Effector CD4-positive, alpha-beta T cell (primary cell): ENCODE measurements around the gene SAMD14.

Source experiments
- DNase-seq: peaks from one replicate; pipeline ENCODE4 v3.0.0-alpha.2; 2020

The SAMD14 gene

DNA sequence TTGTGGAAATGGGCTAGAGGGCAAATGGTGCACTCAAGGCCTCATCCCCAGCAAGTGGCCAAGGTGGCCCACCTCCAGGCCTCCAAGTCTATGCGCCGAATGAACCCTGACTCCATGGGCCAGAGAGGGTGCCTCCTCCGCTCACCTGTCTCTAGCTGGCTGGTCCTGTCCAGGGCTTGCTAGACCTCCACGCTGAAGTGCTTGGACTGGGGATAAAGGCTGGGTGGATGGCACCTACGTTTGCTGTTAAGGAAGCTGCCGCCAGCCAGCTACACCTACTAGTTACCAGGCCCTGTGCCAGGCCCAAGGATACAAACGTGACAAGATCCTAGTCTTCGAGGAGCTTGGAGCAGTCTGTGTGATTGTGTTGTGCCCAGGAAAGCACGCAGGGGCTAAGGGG lies 35.1 kb upstream of the SAMD14 start:
- no peak for DNase-seq

DNA sequence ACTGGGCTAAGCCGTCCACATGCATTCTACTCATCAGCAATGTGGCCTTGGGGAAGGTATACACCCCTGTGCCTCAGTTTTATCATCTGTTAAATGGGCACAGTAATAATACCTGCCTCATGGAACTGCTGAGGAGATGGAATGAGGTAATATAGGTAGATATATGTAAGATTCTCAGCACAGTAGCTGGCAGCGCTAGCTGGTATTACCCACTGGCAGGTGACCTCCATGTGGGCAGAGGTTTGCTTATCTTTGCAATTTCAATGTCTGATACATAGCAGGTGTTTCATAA lies 34.7 kb upstream of the SAMD14 start:
- DNase-seq = no peak

DNA sequence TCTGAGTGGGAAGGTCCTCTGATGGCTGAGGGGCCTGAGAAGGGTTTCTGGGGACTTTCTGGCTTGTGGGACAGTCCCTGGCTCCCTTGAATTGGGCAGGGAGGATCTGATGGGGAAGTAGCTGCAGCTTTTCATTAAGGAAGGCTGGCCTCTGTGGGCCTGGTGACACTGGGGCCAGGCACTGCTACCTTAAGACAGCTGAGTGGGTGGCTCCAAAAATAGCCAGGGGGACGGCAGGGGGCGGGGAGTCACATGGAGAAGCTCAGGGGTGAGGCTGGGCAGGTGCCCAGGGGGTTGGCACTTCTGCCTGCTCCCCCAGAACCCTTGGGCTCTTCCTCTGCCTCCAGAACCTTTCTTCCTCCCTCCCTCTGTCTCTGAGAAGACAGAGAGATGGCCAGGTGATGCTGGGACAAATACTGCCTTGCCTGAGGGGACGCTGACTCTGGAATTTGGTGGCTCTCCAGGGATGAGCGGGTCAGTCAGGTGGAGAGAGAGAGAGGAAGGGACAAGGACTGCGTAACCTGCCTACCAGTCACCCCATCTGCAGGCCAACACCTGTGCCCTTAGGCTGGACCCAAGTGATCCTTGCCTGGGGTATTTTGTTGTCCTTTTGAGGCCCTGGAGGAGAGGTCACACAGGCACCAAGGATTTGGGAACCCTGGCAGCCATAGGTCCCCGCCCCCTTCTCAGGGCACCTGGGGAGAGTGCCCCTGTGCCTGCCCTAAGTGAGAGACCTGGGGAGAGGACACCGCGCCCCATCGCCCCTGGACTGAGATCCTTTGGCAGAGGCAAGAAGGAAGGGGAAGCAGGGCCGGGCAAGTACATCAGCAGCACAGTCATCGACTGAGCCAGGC lies 34.1 kb upstream of the SAMD14 start:
- no peak for DNase-seq

DNA sequence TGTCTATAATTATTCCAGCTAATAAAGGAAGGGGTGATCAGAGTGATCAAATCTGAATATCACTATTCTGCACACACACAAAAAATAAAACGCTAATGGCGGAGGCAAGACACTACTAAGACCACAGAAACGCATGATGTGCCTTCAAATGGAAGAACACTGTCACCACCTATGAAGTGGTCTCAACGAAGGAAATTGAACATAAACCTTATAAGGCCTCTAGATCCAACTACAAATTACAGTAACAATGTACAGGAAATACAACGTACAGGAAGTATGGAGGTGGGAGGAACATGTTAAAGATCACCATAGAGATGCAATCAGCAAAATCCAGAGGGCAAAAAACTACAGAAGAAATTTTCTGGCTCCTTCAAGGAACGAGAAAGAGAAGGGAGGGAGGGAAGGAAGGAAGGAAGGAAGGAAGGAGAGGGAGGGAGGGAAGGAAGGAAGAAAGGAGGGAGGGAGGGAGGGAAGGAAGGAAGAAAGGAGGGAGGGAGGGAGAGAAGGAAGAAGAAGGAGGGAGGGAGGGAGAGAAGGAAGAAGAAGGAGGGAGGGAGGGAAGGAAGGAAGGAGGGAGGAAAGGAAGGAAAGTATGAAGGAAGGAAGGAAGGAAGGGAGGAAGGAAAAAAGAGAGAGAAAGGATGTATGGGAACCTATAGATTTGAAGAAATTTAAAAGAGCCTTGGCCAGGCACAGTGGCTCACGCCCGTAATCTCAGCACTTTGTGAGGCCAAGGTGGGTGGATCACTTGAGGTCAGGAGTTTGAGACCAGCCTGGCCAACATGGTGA lies 32.7 kb upstream of the SAMD14 start:
- DNase-seq = no peak

DNA sequence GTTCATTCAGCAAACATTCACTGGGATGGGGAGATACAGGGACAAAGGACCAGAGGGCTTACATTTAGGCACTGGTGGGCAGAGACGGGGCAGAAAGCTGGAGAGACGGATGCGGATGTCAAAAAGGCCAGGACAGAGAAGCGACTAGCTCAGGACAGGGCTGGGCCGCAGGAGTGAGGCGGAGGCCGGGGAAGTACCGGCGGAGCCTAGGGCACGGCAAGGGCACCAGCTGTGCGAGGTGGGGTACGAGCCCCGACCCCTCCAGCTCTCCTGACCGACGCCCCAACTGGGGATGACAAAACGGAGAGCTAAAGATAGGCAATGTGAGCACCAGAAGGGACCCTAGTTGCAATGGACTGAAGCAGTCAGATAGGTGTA lies 31.9 kb upstream of the SAMD14 start:
- DNase-seq = no peak

DNA sequence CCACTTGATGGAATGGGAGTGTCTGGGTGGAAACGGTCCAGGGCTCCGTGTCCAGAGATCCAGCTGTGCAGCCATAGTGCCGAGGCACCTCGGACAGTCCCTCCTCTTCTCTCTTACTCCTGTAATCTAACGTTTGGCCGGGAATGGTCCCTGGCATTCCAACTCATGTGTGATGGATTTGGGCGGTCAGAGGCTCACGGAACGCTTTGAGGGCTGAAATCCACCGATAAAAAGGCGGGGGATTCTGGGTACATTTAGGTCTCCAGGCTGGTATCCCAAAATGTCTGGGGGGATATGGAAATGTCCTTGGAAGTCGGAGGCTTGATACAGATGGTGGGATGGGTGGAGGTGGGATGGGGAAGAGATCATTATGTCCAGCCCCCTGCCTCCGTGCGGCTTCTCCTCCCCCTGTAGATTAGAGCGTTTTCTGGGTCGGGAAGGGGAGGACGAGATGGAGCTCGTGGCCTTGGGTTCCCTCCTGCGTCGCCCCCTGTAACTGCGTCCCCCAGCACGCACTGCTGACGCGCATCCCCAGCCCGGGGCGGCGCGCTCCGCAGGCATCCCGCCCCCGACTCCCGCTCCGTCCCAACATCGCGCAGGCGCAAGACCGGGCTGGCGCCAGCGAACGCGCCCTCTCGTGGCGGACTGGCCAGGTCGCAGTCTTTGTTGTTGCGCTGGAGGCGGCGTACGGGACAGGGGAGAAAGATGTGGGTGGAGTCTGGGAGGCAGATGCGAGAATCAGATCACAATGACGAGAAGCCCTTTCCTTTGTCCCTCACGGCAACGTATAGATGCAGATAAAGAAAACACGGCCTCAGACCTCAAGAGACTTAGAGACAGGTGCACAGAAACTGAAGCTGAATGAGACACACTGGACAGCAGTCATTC lies 31.3 kb upstream of the SAMD14 start:
- DNase-seq = peak; percentile 93

DNA sequence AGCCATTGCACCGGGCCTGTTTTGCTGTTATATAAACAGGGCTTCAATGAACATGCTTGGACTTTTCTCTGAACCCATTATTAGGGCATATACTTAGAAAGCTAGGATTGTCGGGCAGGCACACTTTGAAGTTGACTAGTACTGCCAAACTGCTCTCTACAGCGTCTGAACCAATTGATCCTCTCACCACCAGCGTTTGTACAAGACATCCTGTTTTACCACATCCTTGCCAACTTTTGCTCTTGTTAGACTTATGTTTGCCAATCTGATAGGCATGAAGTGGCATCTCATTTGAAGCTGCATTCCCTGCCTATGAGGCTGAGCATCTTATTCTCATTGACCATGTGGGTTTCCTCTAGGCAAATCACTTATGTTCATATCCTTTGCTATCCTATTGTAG lies 27.9 kb upstream of the SAMD14 start:
- DNase-seq = no peak

DNA sequence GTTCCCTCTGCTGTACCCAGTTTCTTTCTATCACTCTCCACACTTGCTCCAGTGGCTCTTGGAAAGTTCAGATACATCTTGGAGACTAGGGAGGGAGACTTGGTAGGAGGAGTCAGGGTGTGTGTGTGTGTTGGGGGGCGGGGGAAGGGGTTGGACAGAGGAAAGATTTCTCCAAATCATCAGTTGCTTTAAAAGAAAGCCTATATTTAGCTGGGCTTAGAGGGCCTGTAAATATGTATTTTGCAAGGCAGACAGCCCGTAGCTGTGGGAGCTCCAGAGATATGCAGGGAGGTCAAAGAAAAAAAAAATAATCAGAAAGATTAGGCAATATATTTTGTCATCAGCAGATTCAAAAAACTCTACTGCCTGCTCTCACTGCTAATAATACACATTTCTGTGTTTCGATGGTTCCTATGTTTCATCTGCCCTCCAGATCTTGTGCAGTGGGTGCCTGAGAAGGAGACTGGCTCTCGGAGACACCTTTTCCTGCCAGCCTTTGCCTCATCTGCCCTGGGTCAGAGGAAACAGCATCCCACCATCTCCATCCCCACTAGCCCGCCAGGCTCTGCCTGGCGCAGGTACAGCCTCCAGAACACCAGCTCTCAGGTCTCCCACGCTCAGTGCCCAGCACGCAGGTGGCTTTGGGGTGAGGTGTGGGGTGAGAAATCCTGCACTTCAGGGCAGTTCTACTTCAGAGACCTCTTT lies 25.3 kb upstream of the SAMD14 start:
- DNase-seq = no peak

DNA sequence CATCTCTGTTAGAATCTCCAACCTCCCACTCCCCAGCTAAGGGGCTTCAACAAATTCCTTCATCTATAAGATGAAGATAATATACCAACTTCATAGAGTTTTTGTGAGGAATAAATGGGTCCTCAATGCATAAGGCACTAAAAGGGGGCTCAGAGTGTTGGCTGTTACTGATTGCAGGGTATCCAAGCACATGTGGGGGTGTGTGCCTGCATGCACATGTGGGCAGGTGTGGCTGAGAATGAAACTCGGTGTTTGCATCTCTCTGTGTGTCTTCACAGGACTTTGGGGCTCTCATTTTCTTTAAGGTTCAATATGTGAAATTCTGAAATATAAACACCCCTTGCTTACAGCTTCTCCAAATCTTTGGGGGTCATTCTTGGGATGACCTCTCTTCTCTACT lies 24.6 kb upstream of the SAMD14 start:
- DNase-seq = no peak

DNA sequence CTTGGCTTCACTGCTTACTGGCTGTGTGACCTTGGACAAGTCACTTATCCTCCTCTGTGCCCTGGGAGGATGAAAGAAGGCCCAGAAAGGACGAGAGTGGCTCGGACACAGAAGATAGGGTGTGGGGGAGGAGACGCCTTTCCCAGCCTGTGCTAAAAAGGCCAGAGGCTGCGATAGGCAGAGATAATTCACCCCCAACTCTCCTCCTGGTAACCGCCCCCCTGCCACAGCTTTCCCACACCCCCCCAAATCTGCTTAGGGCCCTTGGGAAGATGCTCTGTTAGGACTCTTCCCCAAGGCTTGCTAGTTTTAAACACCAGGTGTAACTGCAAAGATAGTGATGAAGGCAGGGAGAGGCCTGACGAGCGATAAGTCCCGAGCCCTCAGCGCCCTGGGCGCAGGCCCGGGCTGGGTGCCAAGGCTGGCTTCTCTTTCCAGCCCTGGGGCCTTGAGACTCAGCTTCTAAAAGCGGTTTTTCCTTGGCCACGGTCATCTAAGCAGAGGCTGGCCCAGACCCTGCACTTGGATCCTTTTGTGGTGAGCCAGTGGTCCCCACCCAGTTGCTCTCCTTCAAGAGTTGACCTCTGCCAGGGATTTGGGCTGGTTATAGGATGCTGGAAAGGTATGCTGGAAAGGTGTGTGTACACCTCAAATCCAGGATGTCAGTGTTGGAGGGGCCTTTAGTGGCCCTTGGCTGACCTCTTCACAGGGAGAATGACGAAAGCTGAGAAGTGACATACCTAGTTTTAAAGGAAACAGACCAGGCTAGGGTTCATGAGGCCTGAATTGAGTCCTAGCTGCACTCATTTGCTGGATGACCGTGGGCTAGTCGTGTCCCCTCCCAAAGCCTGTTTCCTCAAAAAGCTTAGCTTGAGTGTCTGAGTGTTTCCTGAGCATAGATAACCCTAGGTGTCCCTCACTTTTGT lies 24.0 kb upstream of the SAMD14 start:
- no peak for DNase-seq

DNA sequence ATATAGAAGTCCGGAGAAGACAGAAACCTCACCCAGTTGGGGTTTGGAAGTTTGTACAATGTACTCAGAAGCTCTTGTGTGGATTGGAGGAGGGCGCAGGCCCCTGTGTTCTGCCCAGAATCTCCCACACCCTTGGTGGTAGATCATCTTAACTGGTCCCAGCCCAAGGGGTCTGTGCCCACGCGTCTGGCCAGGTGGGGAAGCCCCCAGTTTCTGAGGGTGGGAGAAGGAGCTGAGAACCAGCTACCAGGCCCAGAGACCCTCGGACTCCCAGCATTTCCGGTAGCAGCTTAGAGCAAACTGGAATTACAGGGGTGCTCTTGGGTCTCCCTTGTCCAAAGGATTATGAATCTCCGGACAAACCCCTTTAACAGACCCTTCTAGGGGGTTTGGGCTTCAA lies 22.8 kb upstream of the SAMD14 start:
- DNase-seq = no peak

DNA sequence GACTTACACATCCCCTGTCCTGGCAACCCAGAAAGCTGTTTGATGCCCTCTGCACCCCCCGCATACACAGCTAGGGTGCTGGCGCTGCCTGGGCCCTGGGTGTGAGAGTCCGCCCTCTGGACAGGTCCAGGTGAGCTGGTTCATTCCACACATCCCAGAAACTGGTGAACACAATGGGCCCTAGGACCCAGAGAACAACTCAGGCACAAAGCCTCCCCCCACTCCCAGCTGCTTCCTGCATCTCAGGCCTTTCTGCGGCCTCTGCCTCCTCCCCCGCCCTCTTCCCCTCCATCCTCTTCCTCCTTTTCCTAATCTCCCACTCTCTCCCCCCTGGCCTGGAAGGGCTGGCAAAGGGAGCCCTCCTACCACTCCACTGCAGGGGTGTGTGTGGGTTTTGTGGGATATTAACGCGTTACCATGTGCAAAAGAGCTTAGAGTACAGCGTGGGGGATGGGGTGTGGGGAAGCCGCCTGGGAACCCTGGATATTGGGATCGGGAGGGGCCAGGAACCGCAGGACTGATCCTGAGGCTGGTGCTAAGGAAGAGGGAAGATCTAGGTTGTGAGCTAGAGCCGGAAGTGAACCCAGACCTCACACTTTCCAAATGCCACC lies 22.1 kb upstream of the SAMD14 start:
- peak; percentile 35 for DNase-seq

DNA sequence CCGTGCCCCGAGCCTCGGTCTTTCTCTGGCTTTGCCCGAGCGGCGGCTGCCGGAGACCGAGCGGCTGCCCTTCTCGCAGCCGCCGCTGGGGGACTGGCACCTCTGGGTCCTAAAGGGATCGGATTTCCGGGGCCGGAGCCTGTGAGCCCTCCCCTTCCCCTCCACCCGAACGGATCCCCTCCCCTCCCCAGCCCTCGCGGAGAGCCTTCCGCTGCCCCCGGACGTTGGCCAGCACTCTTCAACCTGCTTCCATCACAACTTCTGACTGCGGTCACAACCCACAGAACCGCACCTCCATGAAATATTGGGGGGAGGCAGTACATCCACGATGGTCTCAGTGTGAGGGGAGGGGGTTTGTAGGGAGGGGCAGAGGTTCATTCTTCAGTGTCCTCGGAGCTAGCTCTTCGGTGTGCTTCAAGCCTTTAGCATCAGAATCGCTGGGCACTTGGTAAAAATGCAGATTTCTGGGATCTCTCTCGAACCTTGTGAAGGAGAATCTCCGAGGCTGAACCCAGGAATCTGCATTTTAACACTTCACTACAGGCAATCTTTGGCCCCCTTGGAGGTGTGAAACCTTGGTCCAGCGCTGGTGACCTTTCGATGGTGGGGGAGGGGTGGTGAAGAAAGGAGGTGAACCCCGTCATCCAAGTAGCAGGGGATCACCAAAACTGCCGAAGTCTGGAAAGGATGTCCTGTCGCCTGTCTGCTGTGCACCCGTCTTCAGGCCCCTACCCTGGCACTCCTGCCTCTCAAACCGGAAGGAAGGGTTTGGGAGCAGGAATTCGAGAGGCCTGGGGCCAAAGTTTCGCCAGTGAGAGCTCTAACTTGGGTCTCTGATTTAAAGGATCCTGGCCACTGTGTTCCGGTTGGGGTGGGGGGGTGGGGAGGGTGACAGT lies 21.3 kb upstream of the SAMD14 start:
- peak; percentile 78 for DNase-seq

DNA sequence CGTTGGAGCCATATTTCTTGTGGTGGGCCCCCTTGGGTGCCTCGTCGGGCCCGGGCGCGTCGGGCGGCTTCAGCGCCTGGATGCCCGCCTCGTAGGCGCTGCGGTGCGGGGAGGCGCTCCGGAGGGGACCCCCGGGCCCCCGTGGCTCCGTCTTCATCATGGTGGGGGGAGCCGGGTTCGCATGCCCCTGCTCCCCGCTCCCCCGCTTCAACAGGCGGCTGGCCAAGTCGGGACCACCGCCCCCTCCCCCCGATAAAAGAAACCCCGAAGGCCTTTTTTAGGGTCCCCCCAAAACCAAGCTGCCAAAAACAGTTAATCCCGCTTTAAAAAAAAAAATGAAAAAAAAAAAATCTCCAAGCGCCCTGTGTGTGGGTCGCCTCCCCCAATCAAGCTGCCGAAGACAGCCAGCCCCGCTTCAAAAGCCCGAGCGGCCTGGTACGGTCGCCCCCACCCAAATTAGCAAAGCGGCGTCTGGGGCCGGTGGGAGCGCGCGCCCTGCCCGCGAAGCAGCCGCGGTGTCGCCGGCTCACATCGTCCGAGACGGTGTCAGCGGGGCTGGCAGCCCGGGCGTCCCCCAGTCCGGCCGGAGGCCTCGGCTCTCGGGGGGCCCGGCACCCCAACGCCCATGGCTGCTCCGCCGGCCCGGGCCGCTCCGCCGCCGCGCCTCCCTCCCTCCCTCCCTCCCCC lies 20.5 kb upstream of the SAMD14 start, which contains the start of gene PPP1R9B:
Gene PPP1R9B (minus strand): TSS at position 324 of the 687 bp plus-strand sequence. CDS start 164 bp downstream, at position 160.
- no peak for DNase-seq

DNA sequence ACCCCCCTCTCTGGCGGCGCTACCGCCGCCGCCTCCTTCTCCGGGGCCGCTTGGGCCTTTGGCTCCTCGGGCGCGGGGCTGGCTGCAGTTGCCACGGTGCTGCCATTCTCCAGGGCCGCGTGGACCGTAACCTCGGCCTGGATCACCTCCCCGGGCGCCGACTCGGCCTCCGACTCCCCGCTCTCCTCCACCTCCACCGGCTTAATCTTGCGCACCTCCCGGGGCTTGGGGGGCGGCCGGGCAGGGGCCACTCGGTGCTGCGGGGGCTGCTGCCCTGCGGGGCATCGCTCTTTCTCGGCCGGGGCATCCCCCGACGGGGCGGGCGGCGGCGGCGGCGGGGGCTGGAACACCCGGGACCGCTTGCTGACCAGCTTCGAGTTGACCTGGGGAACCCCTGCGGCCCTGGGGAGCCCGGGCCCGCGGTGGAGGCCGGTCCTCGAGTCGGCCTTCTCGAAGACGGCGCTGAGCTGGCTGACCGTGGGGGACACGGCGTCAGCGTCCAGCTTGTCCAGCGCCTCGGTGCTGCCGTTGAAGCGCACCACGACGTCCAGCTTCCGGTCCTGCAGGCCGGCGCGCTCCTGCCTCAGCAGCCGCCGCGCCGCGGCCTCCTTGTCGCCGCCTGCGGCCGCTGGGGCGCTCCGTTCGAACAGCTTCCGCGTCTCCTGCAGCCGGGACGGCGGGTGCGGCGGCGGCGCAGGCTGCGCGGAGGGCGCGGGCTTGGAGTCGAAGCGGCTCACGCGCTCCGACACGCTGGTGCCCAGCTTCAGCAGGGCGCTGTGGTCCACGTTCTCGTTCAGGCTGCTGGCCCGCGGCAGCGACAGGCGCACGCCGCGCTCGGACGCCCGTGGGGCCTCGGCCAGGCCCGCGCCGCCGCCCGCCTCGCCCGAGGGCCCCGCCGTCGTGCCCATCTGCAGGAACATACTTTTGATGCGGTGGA lies 19.7 kb upstream of the SAMD14 start:
- DNase-seq = peak; percentile 55

DNA sequence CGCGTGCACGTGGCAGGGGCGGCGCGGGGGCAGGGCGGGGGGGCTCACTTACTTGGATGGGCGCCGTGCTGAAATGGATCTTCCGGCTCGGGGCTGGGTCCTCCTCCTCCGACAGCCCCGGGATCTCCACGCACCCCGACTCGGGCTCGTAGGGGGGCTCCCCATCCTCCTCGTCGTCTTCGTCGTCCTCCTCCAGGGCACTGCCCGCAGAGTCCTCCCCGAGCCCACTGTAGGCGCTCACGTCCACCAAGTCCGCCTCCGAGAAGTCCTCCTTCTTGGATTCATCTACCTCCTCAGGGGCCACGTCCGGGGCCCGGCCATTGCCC lies 19.1 kb upstream of the SAMD14 start:
- DNase-seq = no peak

DNA sequence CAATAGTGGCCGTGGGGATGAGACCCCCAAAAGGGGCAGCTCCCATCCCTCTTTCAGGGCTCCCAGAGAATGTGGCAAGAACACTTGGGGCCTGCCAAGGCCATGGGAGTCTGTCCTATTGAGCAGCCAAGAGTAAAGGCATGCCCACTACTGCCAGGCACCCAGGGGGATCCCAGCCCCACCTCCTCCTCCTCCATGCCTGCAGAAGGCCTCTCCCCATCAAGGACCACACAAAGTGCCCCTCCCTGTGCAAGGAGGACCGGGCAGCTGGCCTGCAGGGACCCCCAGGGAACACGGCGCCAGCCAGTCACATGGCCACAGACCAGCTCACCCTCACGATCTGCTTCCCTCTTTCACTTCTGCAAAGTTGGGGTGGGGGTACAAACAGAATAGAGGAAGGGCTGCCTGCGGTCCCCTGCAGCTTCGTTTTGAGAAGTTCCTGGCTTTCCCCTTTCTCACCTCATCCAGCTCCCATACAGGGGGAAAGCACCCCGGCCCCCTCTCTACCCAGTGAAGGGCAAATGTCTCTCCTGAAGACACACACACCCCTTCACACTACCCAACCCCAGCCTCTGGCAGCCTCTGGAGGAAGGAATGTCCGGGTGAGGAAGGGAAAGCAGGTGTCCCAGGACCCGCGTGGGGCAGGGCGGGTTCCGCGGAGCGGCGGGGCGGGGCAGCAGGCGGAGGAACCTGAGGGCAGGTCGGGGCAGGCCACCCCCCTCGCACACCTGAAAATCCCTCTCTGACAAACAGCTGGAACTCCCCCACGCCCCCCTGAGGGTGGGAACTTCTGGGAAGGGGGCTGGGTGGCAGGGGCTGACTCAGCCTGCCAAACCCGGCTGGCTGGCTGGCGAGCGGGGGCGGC lies 18.5 kb upstream of the SAMD14 start:
- DNase-seq = peak; percentile 72
